GM23248 (cell line): ENCODE measurements around the gene ENO1. TPM values are rescaled to one million over a fixed set of nuclear protein-coding genes. Genes with fewer than 3 reads are reported as not detected.

ENCODE experiments used
- DNase-seq: peaks from one replicate; pipeline ENCODE4 v3.0.0-alpha.2; 2015
- H2AFZ ChIP-seq: fragments of 200-600 bp; sonication (generic); 2 replicates; pipeline ENCODE4 v1.6.1; 2016; ENCODE audit warnings: antibody characterized with exemption
- H3F3A ChIP-seq: fragments of 200-600 bp; sonication (generic); 2 replicates; pipeline ENCODE4 v1.6.1; 2016; ENCODE audit warnings: mild to moderate bottlenecking, antibody characterized with exemption, mixed run types; ENCODE audit not compliant: insufficient read depth
- H3K27ac ChIP-seq: fragments of 200-600 bp; sonication (generic); 2 replicates; pipeline ENCODE4 v1.5.1; 2016; ENCODE audit warnings: mild to moderate bottlenecking
- H3K27me3 ChIP-seq: fragments of 200-600 bp; sonication (generic); replicated peaks from 2 replicates; pipeline ENCODE4 v1.6.1; 2016; ENCODE audit warnings: mild to moderate bottlenecking; ENCODE audit not compliant: insufficient read depth
- H3K36me3 ChIP-seq: fragments of 200-600 bp; sonication (generic); 2 replicates; pipeline ENCODE4 v1.6.1; 2016; ENCODE audit warnings: low read depth, mild to moderate bottlenecking
- H3K4me1 ChIP-seq: fragments of 200-600 bp; sonication (generic); 2 replicates; pipeline ENCODE4 v1.6.1; 2016; ENCODE audit warnings: mild to moderate bottlenecking; ENCODE audit not compliant: insufficient read depth
- H3K4me2 ChIP-seq: fragments of 200-600 bp; sonication (generic); one replicate; pipeline ENCODE4 v1.6.1; 2016; ENCODE audit warnings: mild to moderate bottlenecking; ENCODE audit not compliant: unreplicated experiment
- H3K4me3 ChIP-seq: fragments of 200-600 bp; sonication (generic); 2 replicates; pipeline ENCODE4 v1.5.1; 2016; ENCODE audit warnings: mild to moderate bottlenecking
- H3K79me2 ChIP-seq: fragments of 200-600 bp; sonication (generic); 2 replicates; pipeline ENCODE4 v1.6.1; 2016; ENCODE audit warnings: mild to moderate bottlenecking; ENCODE audit not compliant: insufficient read depth
- H3K9ac ChIP-seq: fragments of 200-600 bp; sonication (generic); 2 replicates; pipeline ENCODE4 v1.6.1; 2016; ENCODE audit warnings: mild to moderate bottlenecking
- H3K9me2 ChIP-seq: fragments of 200-600 bp; sonication (generic); 2 replicates; pipeline ENCODE4 v1.6.1; 2016; ENCODE audit warnings: mixed run types, mild to moderate bottlenecking, moderate library complexity; ENCODE audit not compliant: insufficient read depth
- H3K9me3 ChIP-seq: fragments of 200-600 bp; sonication (generic); one replicate; pipeline ENCODE4 v1.6.1; 2017; ENCODE audit warnings: low read depth
- H4K20me1 ChIP-seq: fragments of 200-600 bp; sonication (generic); 2 replicates; pipeline ENCODE4 v1.6.0; 2016; ENCODE audit not compliant: insufficient read depth
- EZH2 ChIP-seq: fragments of 200-600 bp; sonication (generic); IDR thresholded peaks from 2 replicates; pipeline ENCODE4 v1.6.1; 2018; ENCODE audit warnings: antibody characterized with exemption, mild to moderate bottlenecking; ENCODE audit not compliant: insufficient read depth, poor library complexity, severe bottlenecking
- EZH2phosphoT487 ChIP-seq: fragments of 200-600 bp; sonication (generic); IDR thresholded peaks from 2 replicates; pipeline ENCODE4 v1.6.1; 2018; ENCODE audit warnings: antibody characterized with exemption, moderate library complexity, mild to moderate bottlenecking, low read depth; ENCODE audit not compliant: insufficient read depth
- WGBS, 2 experiments: methylation state at CpG; one replicate each; pipeline ENCODE4 v1.1.6; 2015 to 2017; ENCODE audit warnings: low lambda C conversion rate in 2 of 2, low coverage in 1 of 2; ENCODE audit errors: missing lambda C conversion rate in 2 of 2; 5-methylcytosine and 5-hydroxymethylcytosine counted together
- in situ Hi-C: fragments of 300-500 bp; cut with MboI; formaldehyde crosslinking; loops from 2 replicates; pipeline ENCODE4 v1.15.0; 2020
- microRNA-seq: library from miRNA; unstranded; fragments of <30 nt; microRNA quantifications from one replicate; pipeline ENCODE4, GENCODE V29; 2016; ENCODE audit warnings: borderline number of aligned reads
- polyA plus RNA-seq: library from polyadenylated mRNA; unstranded; fragments of >200 nt; fragmentation: Nextera tagmentation; extraction: Ambion mirVana; gene quantifications from 2 replicates; pipeline ENCODE4 v1.2.1, GENCODE V29; 2016
- small RNA-seq: library from RNA; depleted of rRNA; stranded (forward); fragments of <200 nt; gene quantifications from one replicate; pipeline ENCODE3, GENCODE V24; 2014; ENCODE audit warnings: low read depth, low replicate concordance
- total RNA-seq: library from RNA; depleted of rRNA; stranded (reverse); fragments of >200 nt; shearing (Covaris generic); gene quantifications from 2 replicates; pipeline ENCODE4 v1.2.3, GENCODE V29; 2014; rRNA removed

Gene ENO1
- total and polyA plus RNA-seq, 2 experiments from 2014 or later, result 2,185 to 2,304 TPM

- no peak overlapping the region for H2AFZ ChIP-seq
- no peak overlapping the region for H3K4me3 ChIP-seq
- H3K27me3 ChIP-seq, result no peaks in the 10 kb centered on the region
- H3K79me2 ChIP-seq, result peaks cover 85% of the 10 kb centered on the region
- peaks cover 18% of the 10 kb centered on the region; the same call in 1 of the 2 replicates for H3F3A ChIP-seq
- no peaks in the 10 kb centered on the region for H3K9me2 ChIP-seq
- 77 to 80% methylated on average over 6 of the region's 6 CpGs for WGBS, 2 experiments
- H3K4me1 ChIP-seq, result peaks cover 41% of the 10 kb centered on the region
- H3K9ac ChIP-seq, result no peak overlapping the region
- no peaks in the 10 kb centered on the region for H4K20me1 ChIP-seq
- H3K4me2 ChIP-seq, result no peak overlapping the region
- H3K36me3 ChIP-seq, result no peaks in the 10 kb centered on the region
- no peak overlapping the region for H3K27ac ChIP-seq
- in situ Hi-C loops, result no loop called here
- TF ChIP-seq EZH2phosphoT487 (no peak), EZH2 (no peak)
- no peaks in the 10 kb centered on the region for H3K9me3 ChIP-seq
- no peak for DNase-seq
Observed at GRCh38 chr1:8812081-8812480, 66.4 kb downstream of the ENO1 start.

Small RNA genes lying within 50 kb of the gene (microRNA-seq; reads per million reads assigned to microRNA genes)
- not detected for gene MIR6728

Small RNA genes lying within 50 kb of the gene (small RNA-seq; reads per million reads assigned to genes)
- gene AL139415.2 (not detected), gene MIR6728 (not detected), gene RNU6-304P (not detected)

Other genes with a start within 250 kb of the ENO1 start
- gene RERE, start 61.0 kb downstream of the ENO1 start, total RNA-seq, result 9.5 and 26.0 TPM in 2 replicates
- 20.3 and 26.2 TPM in 2 replicates for gene RERE, start 61.0 kb downstream of the ENO1 start, polyA plus RNA-seq
- not detected in 2 replicates for gene CA6, start 67.2 kb upstream of the ENO1 start, total RNA-seq
- not detected in 2 replicates for gene CA6, start 67.2 kb upstream of the ENO1 start, polyA plus RNA-seq
- gene SLC2A7, start 147.7 kb upstream of the ENO1 start, total RNA-seq, result not detected in 2 replicates
- gene SLC2A7, start 147.7 kb upstream of the ENO1 start, polyA plus RNA-seq, result not detected in 2 replicates
- 0.54 TPM in 1 of 2 replicates, not detected in the other for gene SLC2A5, start 190.9 kb upstream of the ENO1 start, total RNA-seq
- gene SLC2A5, start 190.9 kb upstream of the ENO1 start, polyA plus RNA-seq, result 0.25 and 0.29 TPM in 2 replicates